Measurements from ENCODE around the gene KANSL1L.
A peak's percentile ranks its signal among the peaks of the same experiment; 100 is the strongest.

The KANSL1L gene

DNA sequence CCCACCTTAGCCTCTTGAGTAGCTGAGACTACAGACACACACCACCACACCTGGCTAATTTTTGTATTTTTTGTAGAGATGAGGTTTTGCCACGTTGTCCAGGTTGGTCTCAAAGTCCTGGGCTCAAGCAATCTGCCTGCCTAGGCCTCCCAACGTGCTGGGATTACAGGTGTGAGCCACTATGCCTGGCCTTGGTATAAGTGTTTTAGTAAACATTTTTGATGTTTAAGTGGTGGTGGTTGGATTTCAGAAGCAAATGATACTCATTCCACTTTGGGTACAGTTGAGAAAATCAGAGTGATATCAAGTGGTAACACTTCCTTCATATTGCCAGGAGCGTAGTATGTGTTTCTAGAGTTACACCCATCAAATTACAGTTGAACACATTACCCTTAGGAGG, 28.6 kb upstream of the KANSL1L start:
- TF ChIP-seq, protein P1, sequence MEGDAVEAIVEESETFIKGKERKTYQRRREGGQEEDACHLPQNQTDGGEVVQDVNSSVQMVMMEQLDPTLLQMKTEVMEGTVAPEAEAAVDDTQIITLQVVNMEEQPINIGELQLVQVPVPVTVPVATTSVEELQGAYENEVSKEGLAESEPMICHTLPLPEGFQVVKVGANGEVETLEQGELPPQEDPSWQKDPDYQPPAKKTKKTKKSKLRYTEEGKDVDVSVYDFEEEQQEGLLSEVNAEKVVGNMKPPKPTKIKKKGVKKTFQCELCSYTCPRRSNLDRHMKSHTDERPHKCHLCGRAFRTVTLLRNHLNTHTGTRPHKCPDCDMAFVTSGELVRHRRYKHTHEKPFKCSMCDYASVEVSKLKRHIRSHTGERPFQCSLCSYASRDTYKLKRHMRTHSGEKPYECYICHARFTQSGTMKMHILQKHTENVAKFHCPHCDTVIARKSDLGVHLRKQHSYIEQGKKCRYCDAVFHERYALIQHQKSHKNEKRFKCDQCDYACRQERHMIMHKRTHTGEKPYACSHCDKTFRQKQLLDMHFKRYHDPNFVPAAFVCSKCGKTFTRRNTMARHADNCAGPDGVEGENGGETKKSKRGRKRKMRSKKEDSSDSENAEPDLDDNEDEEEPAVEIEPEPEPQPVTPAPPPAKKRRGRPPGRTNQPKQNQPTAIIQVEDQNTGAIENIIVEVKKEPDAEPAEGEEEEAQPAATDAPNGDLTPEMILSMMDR (IDR thresholded peaks at IDR 0.05), result no peak
- Mint-ChIP-seq H3K4me3 (no peak overlapping the region), H3K36me3 (ENCODE audit: low read depth) (no peaks in the 10 kb centered on the region)

DNA sequence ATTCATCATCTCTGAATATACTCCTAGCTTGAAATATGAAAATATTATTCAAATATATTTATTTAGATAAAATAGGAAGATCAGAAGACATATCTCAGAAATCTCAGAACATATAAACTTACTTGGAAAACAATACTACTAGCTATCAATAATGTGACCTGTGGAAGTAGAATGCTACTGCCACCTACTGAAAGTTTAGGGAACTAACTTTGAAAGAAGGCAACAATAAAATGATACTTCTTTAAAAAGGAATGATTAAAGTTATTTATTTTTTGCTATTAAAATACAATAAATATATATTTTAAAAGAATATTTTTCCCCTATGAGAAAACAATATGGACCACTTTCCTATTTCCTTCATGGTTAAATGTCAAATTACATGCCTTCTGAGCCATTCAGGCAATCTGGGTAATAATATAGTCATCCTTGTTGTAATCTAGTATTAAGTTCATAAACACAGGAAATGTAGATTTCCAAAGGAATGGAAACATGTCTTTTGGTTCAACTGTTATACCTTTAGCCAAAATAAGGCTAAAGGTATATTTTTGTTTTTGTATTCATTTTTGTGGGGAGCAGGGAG, 28.1 kb upstream of the KANSL1L start:
- Mint-ChIP-seq H3K27ac (no peak overlapping the region), H3K27me3 (ENCODE audit: low read depth, poor library complexity) (peaks cover 7% of the 10 kb centered on the region), H3K9me3 (no peaks in the 10 kb centered on the region), H3K36me3 (ENCODE audit: low read depth) (no peaks in the 10 kb centered on the region), H3K4me1 (no peaks in the 10 kb centered on the region), H3K4me3 (no peak overlapping the region)
- TF ChIP-seq, protein P1 (IDR thresholded peaks at IDR 0.05), result peak; percentile 77
- DNase-seq, result no peak

More for the DNA sequence above, 28.6 kb upstream of the KANSL1L start:
- H3K27ac Mint-ChIP-seq, result no peak overlapping the region
- H3K9me3 Mint-ChIP-seq, result no peaks in the 10 kb centered on the region
- H3K4me1 Mint-ChIP-seq, result no peaks in the 10 kb centered on the region
- no peak for DNase-seq
- H3K27me3 Mint-ChIP-seq (ENCODE audit: low read depth, poor library complexity), result peaks cover 7% of the 10 kb centered on the region

DNA sequence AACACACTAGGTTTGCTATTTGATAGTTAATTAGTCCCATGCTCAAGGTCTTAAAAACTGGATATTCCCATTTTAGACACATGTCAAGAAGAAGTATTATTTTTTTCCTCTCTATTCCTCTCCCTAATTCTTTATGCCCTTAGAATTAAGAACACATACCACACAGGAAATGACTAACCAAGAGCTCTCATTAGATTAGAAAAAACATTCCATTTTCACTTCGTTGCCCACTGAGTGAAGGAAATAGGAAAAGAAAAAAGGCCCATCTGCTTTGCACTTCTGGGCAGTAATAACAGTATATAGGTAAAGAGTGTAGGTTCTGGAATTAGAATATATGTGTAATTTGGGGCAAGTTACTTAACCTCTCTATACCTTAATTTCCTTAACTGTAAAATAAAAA, 27.1 kb upstream of the KANSL1L start:
- Mint-ChIP-seq H3K4me1 (no peaks in the 10 kb centered on the region), H3K9me3 (no peaks in the 10 kb centered on the region), H3K27ac (no peak overlapping the region), H3K36me3 (ENCODE audit: low read depth) (no peaks in the 10 kb centered on the region), H3K27me3 (ENCODE audit: low read depth, poor library complexity) (peaks cover 7% of the 10 kb centered on the region), H3K4me3 (no peak overlapping the region)
- no peak for DNase-seq
- TF ChIP-seq, protein P1 (IDR thresholded peaks at IDR 0.05), result no peak

DNA sequence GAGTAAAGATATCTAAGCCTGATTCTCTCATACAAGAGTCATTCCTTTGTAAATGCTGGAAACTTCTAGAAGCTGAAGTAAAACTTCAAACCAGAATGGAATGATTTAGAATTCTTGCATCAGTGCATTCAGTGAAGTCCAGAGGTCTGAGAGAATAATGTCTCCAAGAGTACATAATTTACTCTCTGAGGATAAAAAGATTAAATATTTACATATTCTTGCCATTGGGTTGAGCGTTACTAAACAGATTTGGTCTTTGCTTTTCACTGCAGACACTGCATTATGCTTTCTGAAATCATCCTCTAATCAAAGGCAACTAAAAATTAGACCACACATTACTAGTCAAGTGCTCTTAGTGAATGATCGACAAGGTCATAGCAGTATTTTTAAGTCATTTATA, 26.5 kb upstream of the KANSL1L start:
- H3K4me1 Mint-ChIP-seq, result no peaks in the 10 kb centered on the region
- H3K4me3 Mint-ChIP-seq, result no peak overlapping the region
- no peaks in the 10 kb centered on the region for H3K36me3 Mint-ChIP-seq (ENCODE audit: low read depth)
- no peaks in the 10 kb centered on the region for H3K9me3 Mint-ChIP-seq
- no peak for DNase-seq
- H3K27ac Mint-ChIP-seq, result no peak overlapping the region
- H3K27me3 Mint-ChIP-seq (ENCODE audit: low read depth, poor library complexity), result peaks cover 1% of the 10 kb centered on the region
- TF ChIP-seq, protein P1 (IDR thresholded peaks at IDR 0.05), result no peak

DNA sequence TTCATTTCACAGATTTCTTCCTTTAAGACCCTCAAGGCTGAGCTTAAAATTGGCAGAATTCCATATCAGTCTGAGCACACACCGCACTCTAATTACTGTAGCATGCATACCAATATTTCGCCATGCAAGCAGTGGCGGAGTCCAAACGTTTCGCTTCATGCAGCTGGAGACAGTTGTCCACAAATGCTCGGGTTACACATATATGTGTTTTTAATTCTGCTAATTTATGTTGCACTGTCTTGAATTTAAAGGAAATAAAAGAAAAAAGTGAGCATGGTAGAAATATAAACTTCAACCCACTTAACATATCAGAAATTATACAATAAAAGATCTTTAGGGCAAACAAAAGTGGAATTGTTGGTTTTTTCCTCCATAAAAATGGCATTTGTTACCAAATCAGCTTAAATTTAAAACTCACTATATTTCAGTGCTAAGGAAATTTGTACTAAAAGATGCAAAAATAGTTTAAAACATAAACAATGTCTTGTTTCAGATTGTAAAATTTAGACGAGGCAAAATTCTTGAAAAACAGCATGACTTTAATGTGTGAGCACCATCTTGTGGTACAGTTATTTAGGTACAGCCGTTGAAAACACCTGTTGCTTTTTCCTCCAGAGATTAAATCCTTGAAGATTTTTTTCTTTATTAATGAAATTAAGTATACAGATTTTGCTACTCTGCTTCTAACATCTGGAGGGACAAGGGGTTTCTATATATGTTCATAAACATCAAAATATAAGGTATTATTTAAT, 24.1 kb upstream of the KANSL1L start:
- Mint-ChIP-seq H3K9me3 (no peaks in the 10 kb centered on the region), H3K4me3 (no peak overlapping the region), H3K36me3 (ENCODE audit: low read depth) (no peaks in the 10 kb centered on the region), H3K27me3 (ENCODE audit: low read depth, poor library complexity) (no peaks in the 10 kb centered on the region), H3K27ac (no peak overlapping the region), H3K4me1 (no peaks in the 10 kb centered on the region)
- TF ChIP-seq, protein P1 (IDR thresholded peaks at IDR 0.05), result peak; percentile 70
- no peak for DNase-seq

DNA sequence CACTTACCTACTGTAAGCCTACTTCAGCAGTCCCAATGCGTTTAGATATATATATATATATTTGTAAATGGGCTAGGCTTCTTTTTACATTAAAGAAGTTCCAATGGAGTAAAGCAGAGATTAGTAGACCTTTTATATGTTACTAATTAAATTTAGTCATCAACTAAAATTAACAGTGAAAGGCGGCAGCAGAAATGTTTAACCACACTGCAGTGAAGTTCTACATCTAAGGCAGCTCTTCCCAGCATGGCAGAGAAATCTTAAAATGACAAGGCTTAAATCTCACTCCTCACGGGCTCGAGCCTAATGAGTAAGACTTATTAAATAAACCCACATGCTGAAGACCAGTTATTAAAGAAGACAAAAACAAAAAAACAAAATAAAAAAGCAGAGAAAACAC, 19.1 kb upstream of the KANSL1L start:
- Mint-ChIP-seq H3K9me3 (peaks cover 24% of the 10 kb centered on the region), H3K27me3 (ENCODE audit: low read depth, poor library complexity) (no peaks in the 10 kb centered on the region), H3K36me3 (ENCODE audit: low read depth) (peaks cover 5% of the 10 kb centered on the region), H3K4me3 (no peak overlapping the region), H3K4me1 (no peaks in the 10 kb centered on the region), H3K27ac (no peak overlapping the region)
- no peak for DNase-seq
- TF ChIP-seq, protein P1 (IDR thresholded peaks at IDR 0.05), result no peak

Measured in nephron progenitor cell (in vitro differentiated cells).